ENCODE data around the gene GSN. TPM values are rescaled to one million over a fixed set of nuclear protein-coding genes. Genes with fewer than 3 reads are reported as not detected.

The GSN gene
- total RNA-seq, 1 donor from 2014 or later = 80.0 TPM

DNA sequence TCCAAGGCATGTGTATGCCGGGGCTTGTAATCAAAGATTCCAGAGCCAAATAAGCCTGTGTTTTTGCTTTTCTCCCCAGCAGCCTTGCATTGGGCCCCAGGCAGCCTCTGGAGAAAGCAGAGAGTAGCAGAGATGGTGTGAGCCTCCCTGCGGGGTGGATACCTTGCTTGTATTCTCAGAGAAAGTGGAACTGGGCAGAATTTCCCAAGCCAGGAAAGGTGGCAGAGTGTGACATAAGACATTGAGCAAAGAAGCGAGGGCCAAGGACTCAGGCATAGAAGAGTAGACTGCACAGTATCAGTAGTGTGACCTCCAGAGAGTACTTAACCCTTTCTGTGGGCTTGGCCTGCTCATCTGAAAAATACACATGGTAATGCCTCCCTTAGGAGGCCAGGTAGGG, 1.6 kb upstream of the GSN start:
- Mint-ChIP-seq H3K27ac (no peak overlapping the region), H3K4me1 (ENCODE audit: unreplicated experiment) (peaks cover 40% of the 10 kb centered on the region), H3K27me3 (peaks cover 36% of the 10 kb centered on the region), H3K9me3 (no peaks in the 10 kb centered on the region), H3K4me3 (peak overlapping the region; percentile 91), H3K36me3 (no peaks in the 10 kb centered on the region)
- TF ChIP-seq, protein P1, sequence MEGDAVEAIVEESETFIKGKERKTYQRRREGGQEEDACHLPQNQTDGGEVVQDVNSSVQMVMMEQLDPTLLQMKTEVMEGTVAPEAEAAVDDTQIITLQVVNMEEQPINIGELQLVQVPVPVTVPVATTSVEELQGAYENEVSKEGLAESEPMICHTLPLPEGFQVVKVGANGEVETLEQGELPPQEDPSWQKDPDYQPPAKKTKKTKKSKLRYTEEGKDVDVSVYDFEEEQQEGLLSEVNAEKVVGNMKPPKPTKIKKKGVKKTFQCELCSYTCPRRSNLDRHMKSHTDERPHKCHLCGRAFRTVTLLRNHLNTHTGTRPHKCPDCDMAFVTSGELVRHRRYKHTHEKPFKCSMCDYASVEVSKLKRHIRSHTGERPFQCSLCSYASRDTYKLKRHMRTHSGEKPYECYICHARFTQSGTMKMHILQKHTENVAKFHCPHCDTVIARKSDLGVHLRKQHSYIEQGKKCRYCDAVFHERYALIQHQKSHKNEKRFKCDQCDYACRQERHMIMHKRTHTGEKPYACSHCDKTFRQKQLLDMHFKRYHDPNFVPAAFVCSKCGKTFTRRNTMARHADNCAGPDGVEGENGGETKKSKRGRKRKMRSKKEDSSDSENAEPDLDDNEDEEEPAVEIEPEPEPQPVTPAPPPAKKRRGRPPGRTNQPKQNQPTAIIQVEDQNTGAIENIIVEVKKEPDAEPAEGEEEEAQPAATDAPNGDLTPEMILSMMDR (conservative IDR thresholded peaks at IDR 0.05) = no peak
- DNase-seq (ENCODE audit: extremely low spot score, unreplicated experiment) = no peak

DNA sequence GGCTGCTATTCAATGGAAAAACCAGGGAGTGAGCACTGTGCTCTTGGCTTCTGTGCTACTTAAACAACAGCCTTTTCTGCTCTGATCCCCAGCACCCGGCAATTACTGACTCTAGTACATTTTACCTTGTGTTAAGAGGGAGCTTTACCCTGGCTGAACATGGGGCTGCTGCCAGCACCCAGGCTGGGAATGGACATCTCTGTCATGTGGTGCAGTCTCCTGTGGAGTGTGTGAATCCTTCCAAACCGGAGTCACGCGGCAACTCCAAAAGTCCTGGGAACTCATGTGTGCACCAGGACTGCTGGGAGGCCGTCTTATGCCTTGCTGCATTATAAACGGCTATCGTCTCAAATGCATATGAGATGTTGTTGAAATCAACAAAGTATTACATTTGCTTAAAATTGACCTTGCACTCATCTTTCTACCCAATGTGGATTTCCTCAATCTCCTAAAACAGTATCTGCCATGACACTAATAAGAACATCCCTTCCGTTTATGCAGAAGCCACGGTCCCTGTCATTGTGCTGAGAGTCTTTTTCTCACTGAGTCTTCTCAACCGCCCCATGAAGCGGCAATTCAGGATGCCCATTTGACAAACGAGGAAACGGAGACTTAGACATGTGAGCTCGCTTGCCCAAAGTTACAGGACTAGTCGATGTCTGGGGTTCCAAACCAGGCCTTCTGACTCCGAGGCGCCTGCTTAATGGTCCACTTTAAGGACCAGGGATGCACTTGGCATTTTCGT, 884 bp upstream of the GSN start:
- no peak for DNase-seq (ENCODE audit: extremely low spot score, unreplicated experiment)
- Mint-ChIP-seq H3K4me3 (peak overlapping the region; percentile 91), H3K27ac (peak overlapping the region; percentile 73), H3K9me3 (no peaks in the 10 kb centered on the region), H3K36me3 (no peaks in the 10 kb centered on the region), H3K27me3 (peaks cover 36% of the 10 kb centered on the region), H3K4me1 (ENCODE audit: unreplicated experiment) (peaks cover 43% of the 10 kb centered on the region)
- TF ChIP-seq, protein P1 (conservative IDR thresholded peaks at IDR 0.05) = no peak

DNA sequence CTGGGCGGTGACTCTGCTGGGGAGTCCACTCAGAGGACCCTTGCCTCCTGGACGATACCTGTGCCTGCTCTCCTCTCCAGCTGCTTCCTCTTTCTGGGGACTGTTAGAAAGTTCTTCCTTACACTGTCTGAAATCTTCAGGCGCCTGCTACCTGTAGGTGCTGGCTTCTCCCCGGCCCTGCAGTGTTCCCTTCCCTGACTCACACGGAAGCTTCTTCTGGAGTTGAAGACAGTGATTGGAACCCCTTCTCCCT, 562 bp downstream of the GSN start:
- no peaks in the 10 kb centered on the region for H3K36me3 Mint-ChIP-seq
- H3K4me3 Mint-ChIP-seq = peak overlapping the region; percentile 92
- H3K27me3 Mint-ChIP-seq = peaks cover 36% of the 10 kb centered on the region
- H3K4me1 Mint-ChIP-seq (ENCODE audit: unreplicated experiment) = peaks cover 42% of the 10 kb centered on the region
- TF ChIP-seq, protein P1 (conservative IDR thresholded peaks at IDR 0.05) = no peak
- DNase-seq (ENCODE audit: extremely low spot score, unreplicated experiment) = no peak
- no peaks in the 10 kb centered on the region for H3K9me3 Mint-ChIP-seq
- H3K27ac Mint-ChIP-seq = peak overlapping the region; percentile 55

DNA sequence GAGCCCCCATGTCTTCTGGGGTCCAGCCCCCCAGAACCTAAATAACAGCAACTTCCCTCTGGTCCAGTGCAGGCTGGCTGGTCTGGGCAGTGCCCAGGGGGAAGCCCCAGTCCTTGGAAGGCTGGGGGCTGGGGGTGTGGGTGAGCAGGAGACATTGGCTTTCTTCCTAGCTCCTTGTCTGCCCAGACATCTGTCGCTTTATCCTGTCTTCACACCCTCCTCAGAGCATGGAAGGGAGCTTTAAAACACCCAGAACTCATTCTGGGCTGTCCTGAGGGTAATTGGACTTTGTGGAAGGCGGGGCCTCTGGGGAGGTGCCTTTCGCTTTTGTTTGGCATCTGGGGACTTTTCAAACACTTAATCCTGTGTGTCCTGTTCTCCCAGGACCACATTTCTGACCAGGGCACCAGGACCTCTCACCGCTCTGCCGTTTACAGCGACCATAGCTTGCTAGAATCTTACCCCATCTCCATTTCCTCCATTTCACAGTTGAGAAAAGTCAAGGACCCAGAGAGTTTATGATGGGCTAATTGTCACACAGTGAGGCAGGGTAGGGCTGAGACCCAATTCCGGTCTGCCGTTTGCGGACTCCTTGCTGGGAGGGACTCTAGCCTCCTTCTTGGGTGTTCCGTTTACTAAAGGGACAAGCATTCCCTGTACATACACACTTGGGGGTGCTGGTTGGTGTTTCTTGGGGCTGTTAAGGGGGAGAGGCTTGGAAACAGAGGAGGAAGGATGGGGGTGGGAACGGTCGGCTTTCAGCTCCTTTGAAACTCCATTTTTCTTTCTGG, 1.1 kb downstream of the GSN start:
- no peak for DNase-seq (ENCODE audit: extremely low spot score, unreplicated experiment)
- TF ChIP-seq, protein P1 (conservative IDR thresholded peaks at IDR 0.05) = no peak
- Mint-ChIP-seq H3K4me1 (ENCODE audit: unreplicated experiment) (peaks cover 42% of the 10 kb centered on the region), H3K4me3 (peak overlapping the region; percentile 92), H3K27ac (peak overlapping the region; percentile 55), H3K36me3 (no peaks in the 10 kb centered on the region), H3K27me3 (peaks cover 36% of the 10 kb centered on the region), H3K9me3 (no peaks in the 10 kb centered on the region)

DNA sequence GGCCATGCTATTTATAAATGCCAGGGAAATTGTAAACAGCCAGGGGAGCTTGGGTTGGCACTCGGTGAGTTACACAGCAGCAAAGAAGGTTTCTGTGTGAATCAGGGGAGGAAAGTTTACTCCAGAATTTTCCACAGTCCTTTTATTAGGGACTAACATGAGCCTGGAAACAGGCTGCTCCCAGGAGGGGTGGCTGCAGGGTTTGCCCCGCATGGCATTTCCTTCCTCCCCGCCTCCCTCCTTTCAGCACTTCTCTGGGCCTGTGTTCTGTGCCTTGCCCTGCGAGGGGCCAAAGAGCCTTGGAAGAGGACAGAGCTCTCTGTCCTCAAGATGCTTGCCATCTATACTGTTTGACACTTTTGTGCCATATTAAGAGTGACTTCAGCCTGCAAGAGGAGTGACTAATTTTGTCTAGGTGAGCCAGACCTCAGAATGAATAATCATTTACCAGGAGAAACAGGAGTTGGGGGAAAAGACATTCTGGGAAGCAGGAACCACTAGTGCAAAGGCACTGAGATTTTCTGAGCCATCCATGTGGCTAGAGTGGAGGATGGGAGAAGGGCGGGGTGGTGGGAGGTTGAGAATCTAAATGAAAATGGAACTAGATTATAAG, 1.8 kb downstream of the GSN start:
- H3K36me3 Mint-ChIP-seq = no peaks in the 10 kb centered on the region
- peak overlapping the region; percentile 8 for H3K27ac Mint-ChIP-seq
- TF ChIP-seq, protein P1 (conservative IDR thresholded peaks at IDR 0.05) = no peak
- DNase-seq (ENCODE audit: extremely low spot score, unreplicated experiment) = no peak
- peak overlapping the region; percentile 92 for H3K4me3 Mint-ChIP-seq
- peaks cover 42% of the 10 kb centered on the region for H3K4me1 Mint-ChIP-seq (ENCODE audit: unreplicated experiment)
- no peaks in the 10 kb centered on the region for H3K9me3 Mint-ChIP-seq
- peaks cover 32% of the 10 kb centered on the region for H3K27me3 Mint-ChIP-seq

Measured in type B pancreatic cell (in vitro differentiated cells).